K562 (cell line): ENCODE results near the gene TSPAN3. TPM values are rescaled to one million over a fixed set of nuclear protein-coding genes. Genes with fewer than 3 reads are reported as not detected.

Source experiments
- ATAC-seq: fragments of 200-7000 bp; cut with Tn5 transposase; 3 replicates; pipeline ENCODE4 v1.9.1; 2020; ENCODE audit warnings: moderate library complexity
- BruUV-seq: library from RNA; stranded (reverse); fragments of 400-500 nt; replicated peaks from 2 replicates; lab custom pipeline; 2021; lab: Mats Ljungman, UMichigan
- CTCF ChIA-PET: fragments of 300-600 bp; formaldehyde crosslinking; extraction: SDS; loops from one replicate; lab custom pipeline; 2021; ENCODE audit warnings: low intra/inter-chr PET ratio; lab: Yijun Ruan, JAX
- POLR2A ChIA-PET: fragments of 300-600, 350-650 bp; sonication (Branson Sonifier 250); formaldehyde crosslinking; extraction: SDS; loops from one replicate; lab custom pipeline; 2021; ENCODE audit warnings: antibody characterized with exemption, inconsistent platforms; lab: Yijun Ruan, JAX
- DNase-seq, 4 experiments: peaks; one replicate each; pipeline versions ENCODE4 v3.0.0 to v3.0.0-alpha.2; 2011 to 2018; ENCODE audit warnings: low spot score in 3 of 4, mixed read lengths in 3 of 4; ENCODE audit errors: extremely low read depth in 1 of 4
- FAIRE-seq: peaks from 2 replicates; lab custom pipeline; 2011; peaks lifted over from hg19 to GRCh38; lab: Jason Lieb, UNC
- H2AFZ ChIP-seq: 2 replicates; pipeline ENCODE4 v1.6.0; 2011; ENCODE audit warnings: low read depth, low read length, control low read depth, inconsistent platforms
- H3K27ac ChIP-seq: fragments of 200-600 bp; 3 replicates; pipeline ENCODE4 v1.8.0; 2011; ENCODE audit warnings: low read depth, mild to moderate bottlenecking, control low read depth, inconsistent platforms, low read length, moderate library complexity, mixed read lengths; ENCODE audit errors: extremely low read depth
- H3K27me3 ChIP-seq, 2 experiments: fragments of 300-600 bp in 1 of 2; 2 replicates in 1 of 2; 3 replicates in 1 of 2; pipeline versions ENCODE4 v1.6.0 to v1.8.0; 2011; ENCODE audit warnings: inconsistent platforms in 2 of 2, low read length in 2 of 2, mild to moderate bottlenecking in 1 of 2, mixed read lengths in 1 of 2, moderate library complexity in 1 of 2; ENCODE audit not compliant: control insufficient read depth in 2 of 2, insufficient read depth in 2 of 2
- H3K36me3 ChIP-seq: fragments of 300-600 bp; 3 replicates; pipeline ENCODE4 v1.8.0; 2011; ENCODE audit warnings: mild to moderate bottlenecking, low read length, inconsistent platforms; ENCODE audit not compliant: control insufficient read depth, insufficient read depth
- H3K4me1 ChIP-seq, 2 experiments: fragments of 200-600 bp in 1 of 2; replicated peaks in 1 of 2; 2 replicates in 1 of 2; 3 replicates in 1 of 2; pipeline versions ENCODE4 v1.5.1 to v1.8.0; 2011; ENCODE audit warnings: inconsistent platforms in 2 of 2, low read length in 2 of 2, mild to moderate bottlenecking in 1 of 2, mixed read lengths in 1 of 2, moderate library complexity in 1 of 2; ENCODE audit not compliant: control insufficient read depth in 2 of 2, insufficient read depth in 2 of 2
- H3K4me2 ChIP-seq: 2 replicates; pipeline ENCODE4 v1.6.1; 2011; ENCODE audit warnings: low read length, control low read depth, inconsistent platforms, mixed read lengths; ENCODE audit not compliant: insufficient read depth
- H3K4me3 ChIP-seq: fragments of 200-600 bp; sonication (generic), shearing (Covaris generic); 2 replicates; pipeline ENCODE4 v1.5.1; 2016; ENCODE audit warnings: control low read depth, inconsistent platforms
- H3K79me2 ChIP-seq: fragments of 200-600 bp; 3 replicates; pipeline ENCODE4 v1.8.0; 2011; ENCODE audit warnings: low read length, inconsistent platforms; ENCODE audit not compliant: control insufficient read depth, insufficient read depth
- H3K9ac ChIP-seq, 2 experiments: 2 replicates each; pipeline versions ENCODE4 v1.6.0 to v1.6.1; 2011; ENCODE audit warnings: low read depth in 2 of 2, low read length in 2 of 2, control low read depth in 1 of 2, inconsistent platforms in 1 of 2, mild to moderate bottlenecking in 1 of 2, mixed read lengths in 1 of 2; ENCODE audit not compliant: insufficient read depth in 1 of 2
- H3K9me1 ChIP-seq: one replicate; pipeline ENCODE4 v1.6.0; 2011; ENCODE audit warnings: inconsistent platforms, mild to moderate bottlenecking, low read length, moderate library complexity; ENCODE audit not compliant: control insufficient read depth, insufficient read depth
- H3K9me3 ChIP-seq: replicated peaks from 2 replicates; pipeline ENCODE4 v1.5.1; 2011; ENCODE audit warnings: low read depth, low read length, inconsistent platforms; ENCODE audit not compliant: control insufficient read depth, insufficient read depth
- H4K20me1 ChIP-seq: replicated peaks from 2 replicates; pipeline ENCODE4 v1.6.1; 2011; ENCODE audit warnings: low read length, inconsistent platforms, mixed read lengths; ENCODE audit not compliant: control insufficient read depth, insufficient read depth
- CHD1 ChIP-seq: fragments of 200-600 bp; sonication (generic); IDR thresholded peaks from one replicate; pipeline ENCODE4 v1.6.1; 2012; ENCODE audit warnings: mild to moderate bottlenecking, moderate library complexity, low read length, inconsistent platforms
- CHD2 ChIP-seq: IDR thresholded peaks from 2 replicates; pipeline ENCODE4 v1.6.1; 2011; ENCODE audit warnings: low read depth, low read length
- COPS2 ChIP-seq: fragments of 450-650 bp; conservative IDR thresholded peaks from 2 replicates; pipeline ENCODE4 v1.6.1; 2016; ENCODE audit warnings: mild to moderate bottlenecking, moderate library complexity
- ELK1 ChIP-seq: sonication (generic); formaldehyde crosslinking; IDR thresholded peaks from 2 replicates; pipeline ENCODE4 v1.8.1; 2022; ENCODE audit warnings: missing genetic modification reagents
- FOXJ2 ChIP-seq: fragments of 200-800 bp; sonication (Bioruptor generic); IDR thresholded peaks from 2 replicates; pipeline ENCODE4 v1.6.1; 2016; ENCODE audit warnings: missing genetic modification characterization, missing compliant biosample characterization
- GATA2 ChIP-seq: sonication (generic); formaldehyde crosslinking; IDR thresholded peaks from 2 replicates; pipeline ENCODE4 v1.4.0; 2020; ENCODE audit warnings: mild to moderate bottlenecking, missing genetic modification reagents
- HDAC2 ChIP-seq: fragments of 450-650 bp; IDR thresholded peaks from 2 replicates; pipeline ENCODE4 v1.6.1; 2016; ENCODE audit warnings: mild to moderate bottlenecking
- HNRNPUL1 ChIP-seq: fragments of 200-400 bp; formaldehyde crosslinking; IDR thresholded peaks from 2 replicates; pipeline ENCODE4 v1.6.1; 2017; ENCODE audit warnings: low read length
- ILK ChIP-seq: fragments of 450-650 bp; IDR thresholded peaks from 2 replicates; pipeline ENCODE4 v1.6.1; 2016; ENCODE audit warnings: missing genetic modification characterization, low read depth, mild to moderate bottlenecking, missing compliant biosample characterization, moderate library complexity, borderline replicate concordance
- KLF10 ChIP-seq: fragments of 250-450 bp; sonication (Bioruptor Pico); IDR thresholded peaks from 2 replicates; pipeline ENCODE4 v1.6.1; 2021; ENCODE audit warnings: matching md5 sums
- TCF7L2 ChIP-seq: fragments of 150-350 bp; IDR thresholded peaks from 2 replicates; pipeline ENCODE4 v1.6.1; 2016; ENCODE audit warnings: low read depth, mild to moderate bottlenecking, low read length, moderate library complexity
- ZNF12 ChIP-seq: sonication (generic); formaldehyde crosslinking; IDR thresholded peaks from 2 replicates; pipeline ENCODE4 v1.4.0; 2020; ENCODE audit warnings: mild to moderate bottlenecking, missing genetic modification reagents
- ZNF121 ChIP-seq: sonication (generic); formaldehyde crosslinking; conservative IDR thresholded peaks from 2 replicates; pipeline ENCODE4 v1.8.0; 2022; ENCODE audit warnings: missing genetic modification reagents
- ZNF384 ChIP-seq: IDR thresholded peaks from 2 replicates; pipeline ENCODE4 v1.6.1; 2012; ENCODE audit warnings: low read depth, low read length, improper control_type of control experiment
- ZNF408 ChIP-seq: fragments of 250-450 bp; sonication (Bioruptor Pico); IDR thresholded peaks from 2 replicates; pipeline ENCODE4 v1.4.0; 2020; ENCODE audit warnings: low read depth, mild to moderate bottlenecking, moderate library complexity
- ZNF57 ChIP-seq: fragments of 450-650 bp; formaldehyde crosslinking; IDR thresholded peaks from 2 replicates; pipeline ENCODE4 v1.4.0; 2020; ENCODE audit warnings: mild to moderate bottlenecking, moderate library complexity
- WGBS: fragments of 100-300 bp; shearing (Covaris generic); methylation state at CpG from one replicate; pipeline ENCODE4 v1.1.6; 2016; ENCODE audit warnings: low coverage, mixed read lengths; ENCODE audit not compliant: insufficient coverage; ENCODE audit errors: missing lambda C conversion rate; 5-methylcytosine and 5-hydroxymethylcytosine counted together
- in situ Hi-C: fragments of 300-500 bp; cut with MboI; formaldehyde crosslinking; loops from 4 replicates; pipeline ENCODE4 v1.15.0; 2018; ENCODE audit warnings: inconsistent platforms, mixed read lengths
- intact Hi-C: fragments of 100-400 bp; cut with micrococcal nuclease; formaldehyde crosslinking; loops from 2 replicates; pipeline ENCODE4 v1.14.2; 2022
- polyA plus RNA-seq, 8 experiments: library from polyadenylated mRNA; depleted of rRNA in 4 of 8; stranded (reverse) in 5 of 8; unstranded in 3 of 8; fragments of >200 nt; fragmentation: Nextera tagmentation in 2 of 8; fragmentation: Illumina TruSeq in 1 of 8; extraction: Ambion mirVana in 2 of 8; extraction: Trizol in 1 of 8; gene quantifications; 2 replicates each; pipeline versions ENCODE4 v1.2.1 to v1.2.3, GENCODE V29; 2011 to 2014; ENCODE audit warnings: inconsistent platforms in 1 of 8, missing spikeins in 1 of 8
- total RNA-seq, 7 experiments: library from RNA; depleted of rRNA in 6 of 7; stranded (reverse); fragments of >200 nt in 6 of 7; fragmentation: Illumina TruSeq in 2 of 7; extraction: Trizol in 2 of 7; gene quantifications; 2 replicates each; pipeline versions ENCODE4 v1.2.1 to v1.2.3, GENCODE V29; 2011 to 2021; ENCODE audit warnings: low replicate concordance in 1 of 7
- TF ChIP-seq, protein P1 (sequence below): fragments of 450-650 bp; formaldehyde crosslinking; IDR thresholded peaks from 2 replicates; pipeline ENCODE4 v1.4.0; 2020; ENCODE audit warnings: mild to moderate bottlenecking, moderate library complexity
- TF ChIP-seq, protein P2 (sequence below): IDR thresholded peaks from 2 replicates; pipeline ENCODE4 v1.6.1; 2016; ENCODE audit warnings: missing genetic modification characterization, missing compliant biosample characterization

Gene TSPAN3
- total and polyA plus RNA-seq, 9 of the 15 experiments (the other 6 are each of a cell fraction or from before 2014, with no cell fraction given): 14.3 to 144 (median 71.1) TPM

- intact Hi-C loops (no loop called here), in situ Hi-C loops (no loop called here)
- Histone ChIP-seq H3K9ac (no peak overlapping the region), H3K9me1 (peaks cover 4% of the 10 kb centered on the region), H3K9me3 (no peaks in the 10 kb centered on the region), H4K20me1 (0 out of 2 replicates have a peak, but pooled peaks cover 9% of the 10 kb centered on the region), H3K27ac (no peak overlapping the region), H2AFZ (no peak overlapping the region), H3K4me3 (no peak overlapping the region), H3K4me1 (peaks cover 16 to 47% of the 10 kb centered on the region in 2 experiments), H3K79me2 (peaks cover 56% of the 10 kb centered on the region), H3K4me2 (no peak overlapping the region), H3K36me3 (peaks cover 10% of the 10 kb centered on the region; the same call in 1 of the 3 replicates), H3K27me3 (no peaks in the 10 kb centered on the region)
- FAIRE-seq (no peak), DNase-seq (peak in 1 of 4 experiments; percentile 40), ATAC-seq (no peak)
- BruUV-seq: no TSS peak
- POLR2A ChIA-PET: interaction anchor here (1.5 to 2.2 kb wide), 3 partner anchors 9 to 22 kb away, joined by 3 to 8 read pairs (median 3); no protein-coding TSS in a partner anchor
- 52% methylated on average over 3 of the region's 3 CpGs for WGBS
- CTCF ChIA-PET: no interaction called here
- no peak for TF ChIP-seq HNRNPUL1
- no peak for TF ChIP-seq ZNF408 (CRISPR knock-in tag)
- TF ChIP-seq, protein P1, sequence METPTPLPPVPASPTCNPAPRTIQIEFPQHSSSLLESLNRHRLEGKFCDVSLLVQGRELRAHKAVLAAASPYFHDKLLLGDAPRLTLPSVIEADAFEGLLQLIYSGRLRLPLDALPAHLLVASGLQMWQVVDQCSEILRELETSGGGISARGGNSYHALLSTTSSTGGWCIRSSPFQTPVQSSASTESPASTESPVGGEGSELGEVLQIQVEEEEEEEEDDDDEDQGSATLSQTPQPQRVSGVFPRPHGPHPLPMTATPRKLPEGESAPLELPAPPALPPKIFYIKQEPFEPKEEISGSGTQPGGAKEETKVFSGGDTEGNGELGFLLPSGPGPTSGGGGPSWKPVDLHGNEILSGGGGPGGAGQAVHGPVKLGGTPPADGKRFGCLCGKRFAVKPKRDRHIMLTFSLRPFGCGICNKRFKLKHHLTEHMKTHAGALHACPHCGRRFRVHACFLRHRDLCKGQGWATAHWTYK (CRISPR knock-in tag): no peak
- no peak for TF ChIP-seq ZNF57 (CRISPR knock-in tag)
- no peak for TF ChIP-seq CHD1
- TF ChIP-seq ZNF384: no peak
- TF ChIP-seq ELK1 (CRISPR knock-in tag): no peak
- TF ChIP-seq ZNF12 (CRISPR knock-in tag): no peak
- no peak for TF ChIP-seq COPS2
- TF ChIP-seq FOXJ2 (tag): peak; percentile 95
- no peak for TF ChIP-seq CHD2
- no peak for TF ChIP-seq ILK (tag)
- no peak for TF ChIP-seq TCF7L2
- no peak for TF ChIP-seq KLF10 (CRISPR knock-in tag)
- TF ChIP-seq, protein P2, sequence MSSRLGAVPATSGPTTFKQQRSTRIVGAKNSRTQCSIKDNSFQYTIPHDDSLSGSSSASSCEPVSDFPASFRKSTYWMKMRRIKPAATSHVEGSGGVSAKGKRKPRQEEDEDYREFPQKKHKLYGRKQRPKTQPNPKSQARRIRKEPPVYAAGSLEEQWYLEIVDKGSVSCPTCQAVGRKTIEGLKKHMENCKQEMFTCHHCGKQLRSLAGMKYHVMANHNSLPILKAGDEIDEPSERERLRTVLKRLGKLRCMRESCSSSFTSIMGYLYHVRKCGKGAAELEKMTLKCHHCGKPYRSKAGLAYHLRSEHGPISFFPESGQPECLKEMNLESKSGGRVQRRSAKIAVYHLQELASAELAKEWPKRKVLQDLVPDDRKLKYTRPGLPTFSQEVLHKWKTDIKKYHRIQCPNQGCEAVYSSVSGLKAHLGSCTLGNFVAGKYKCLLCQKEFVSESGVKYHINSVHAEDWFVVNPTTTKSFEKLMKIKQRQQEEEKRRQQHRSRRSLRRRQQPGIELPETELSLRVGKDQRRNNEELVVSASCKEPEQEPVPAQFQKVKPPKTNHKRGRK (tag): no peak
- no peak for TF ChIP-seq GATA2 (CRISPR knock-in tag)
- no peak for TF ChIP-seq HDAC2
- TF ChIP-seq ZNF121 (CRISPR knock-in tag): no peak
These were observed 3.8 kb downstream of the TSPAN3 start for GRCh38 chr15:77066971-77067690.
